A549 (cell line): ENCODE results near the gene MEPCE. TPM values are rescaled to one million over a fixed set of nuclear protein-coding genes. Genes with fewer than 3 reads are reported as not detected.
A peak's percentile ranks its signal among the peaks of the same experiment; 100 is the strongest.

Source experiments
- ATAC-seq, 2 experiments: fragments of 200-7000 bp in 1 of 2; fragments of >200 bp in 1 of 2; cut with Nextera tagmentation in 1 of 2; cut with Tn5 transposase in 1 of 2; 3 replicates each; pipeline versions ENCODE4 v1.8.0 to v1.9.1; 2018 to 2020; ENCODE audit warnings: mild to moderate bottlenecking in 1 of 2, moderate library complexity in 1 of 2
- CTCF ChIA-PET: fragments of 300-600 bp; sonication (Branson Sonifier 250); formaldehyde crosslinking; extraction: SDS; loops from one replicate; lab custom pipeline; 2021; ENCODE audit warnings: antibody characterized with exemption, inconsistent platforms; lab: Yijun Ruan, JAX
- POLR2A ChIA-PET: fragments of 350-600 bp; formaldehyde crosslinking; extraction: SDS; loops from one replicate; lab custom pipeline; 2021; ENCODE audit warnings: antibody characterized with exemption, inconsistent platforms; lab: Yijun Ruan, JAX
- DNase-seq, 2 experiments: peaks; one replicate each; pipeline versions ENCODE4 v3.0.0 to v3.0.0-alpha.2; 2011 to 2016; ENCODE audit warnings: low read depth in 1 of 2, low spot score in 1 of 2
- FAIRE-seq: peaks from 2 replicates; lab custom pipeline; 2011; peaks lifted over from hg19 to GRCh38; lab: Jason Lieb, UNC
- H3K27ac ChIP-seq, 2 experiments: fragments of >200 bp; sonication (Bioruptor Twin); formaldehyde crosslinking; 3 replicates each; pipeline ENCODE4 v1.5.1; 2016 to 2017
- H3K4me1 ChIP-seq: fragments of >200 bp; sonication (Bioruptor Twin); formaldehyde crosslinking; 3 replicates; pipeline ENCODE4 v1.6.1; 2016
- H3K4me2 ChIP-seq: fragments of >200 bp; sonication (Bioruptor Twin); formaldehyde crosslinking; 3 replicates; pipeline ENCODE4 v1.6.1; 2016
- H3K4me3 ChIP-seq: fragments of >200 bp; sonication (Bioruptor Twin); formaldehyde crosslinking; 3 replicates; pipeline ENCODE4 v1.5.1; 2016
- H3K9me3 ChIP-seq: fragments of >200 bp; sonication (Bioruptor Twin); formaldehyde crosslinking; 3 replicates; pipeline ENCODE4 v1.6.1; 2016
- BHLHE40 ChIP-seq: IDR thresholded peaks from 2 replicates; pipeline ENCODE4 v1.6.1; 2012; ENCODE audit warnings: low read depth, low read length, inconsistent platforms
- CBX2 ChIP-seq: fragments of 200-600 bp; sonication (generic); IDR thresholded peaks from 2 replicates; pipeline ENCODE4 v1.6.1; 2016; ENCODE audit warnings: low read depth, mild to moderate bottlenecking, borderline replicate concordance
- CBX8 ChIP-seq: fragments of 200-600 bp; sonication (generic); IDR thresholded peaks from 2 replicates; pipeline ENCODE4 v1.6.1; 2016
- CEBPB ChIP-seq, 2 experiments: fragments of >200 bp in 1 of 2; sonication (Bioruptor Twin) in 1 of 2; formaldehyde crosslinking in 1 of 2; IDR thresholded peaks; 2 replicates each; pipeline ENCODE4 v1.6.1; 2012 to 2016
- CHD2 ChIP-seq: fragments of 150-350 bp; IDR thresholded peaks from 2 replicates; pipeline ENCODE4 v1.6.1; 2014; ENCODE audit warnings: low read length; ENCODE audit not compliant: partially characterized antibody
- CTCF ChIP-seq: fragments of >200 bp; sonication (Bioruptor Twin); formaldehyde crosslinking; IDR thresholded peaks from 3 replicates; pipeline ENCODE4 v1.5.1; 2016
- E2F6 ChIP-seq: IDR thresholded peaks from 2 replicates; pipeline ENCODE4 v1.6.1; 2012; ENCODE audit warnings: low read depth, borderline replicate concordance
- EHMT2 ChIP-seq: fragments of 200-600 bp; sonication (generic); IDR thresholded peaks from 2 replicates; pipeline ENCODE4 v1.6.1; 2016; ENCODE audit warnings: antibody characterized with exemption, low read depth, mild to moderate bottlenecking, moderate library complexity
- ESRRA ChIP-seq: fragments of 150-350 bp; IDR thresholded peaks from 2 replicates; pipeline ENCODE4 v1.6.1; 2014; ENCODE audit warnings: mild to moderate bottlenecking, low read length, borderline replicate concordance
- FOSL2 ChIP-seq, 2 experiments: fragments of 450-650 bp in 1 of 2; fragments of >200 bp in 1 of 2; sonication (Bioruptor Twin) in 1 of 2; formaldehyde crosslinking; IDR thresholded peaks; 2 replicates each; pipeline versions ENCODE4 v1.5.0 to v1.6.1; 2016 to 2020; ENCODE audit warnings: mild to moderate bottlenecking in 1 of 2, moderate library complexity in 1 of 2
- HDAC2 ChIP-seq: fragments of 200-600 bp; sonication (generic); IDR thresholded peaks from 2 replicates; pipeline ENCODE4 v1.6.1; 2016
- HMGXB4 ChIP-seq: fragments of 250-450 bp; sonication (Bioruptor Pico); IDR thresholded peaks from 2 replicates; pipeline ENCODE4 v1.5.0; 2021; ENCODE audit warnings: mild to moderate bottlenecking, moderate library complexity, borderline replicate concordance
- JUNB ChIP-seq: fragments of >200 bp; sonication (Bioruptor Twin); formaldehyde crosslinking; IDR thresholded peaks from 2 replicates; pipeline ENCODE4 v1.6.1; 2016
- KDM1A ChIP-seq: fragments of 200-600 bp; sonication (generic); IDR thresholded peaks from 2 replicates; pipeline ENCODE4 v1.6.1; 2016; ENCODE audit warnings: low read depth, mild to moderate bottlenecking
- MYC ChIP-seq: IDR thresholded peaks from 2 replicates; pipeline ENCODE4 v1.6.1; 2012; ENCODE audit warnings: mild to moderate bottlenecking, inconsistent platforms, low read length, improper control_type of control experiment, borderline replicate concordance
- NR3C1 ChIP-seq: fragments of >200 bp; sonication (Bioruptor Twin); formaldehyde crosslinking; IDR thresholded peaks from 3 replicates; pipeline ENCODE4 v1.6.1; 2017
- RAD21 ChIP-seq, 2 experiments: fragments of >200 bp in 1 of 2; sonication (Bioruptor Twin) in 1 of 2; formaldehyde crosslinking in 1 of 2; IDR thresholded peaks in 1 of 2; conservative IDR thresholded peaks in 1 of 2; 2 replicates in 1 of 2; 3 replicates in 1 of 2; pipeline ENCODE4 v1.6.1; 2012 to 2018; ENCODE audit warnings: inconsistent platforms in 1 of 2
- RCOR1 ChIP-seq: fragments of 150-350 bp; IDR thresholded peaks from 2 replicates; pipeline ENCODE4 v1.6.1; 2014; ENCODE audit warnings: antibody characterized with exemption, low read length, low read depth
- RNF2 ChIP-seq: fragments of 200-600 bp; sonication (generic); IDR thresholded peaks from 2 replicates; pipeline ENCODE4 v1.6.1; 2016; ENCODE audit warnings: low read depth, mild to moderate bottlenecking, antibody characterized with exemption, moderate library complexity, borderline replicate concordance
- SMC3 ChIP-seq: fragments of >200 bp; sonication (Bioruptor Twin); formaldehyde crosslinking; IDR thresholded peaks from 3 replicates; pipeline ENCODE4 v1.6.1; 2018; ENCODE audit warnings: inconsistent platforms
- TP53 ChIP-seq: fragments of 250-450 bp; sonication (Bioruptor Pico); IDR thresholded peaks from 2 replicates; pipeline ENCODE4 v1.5.0; 2021; ENCODE audit warnings: mild to moderate bottlenecking, moderate library complexity
- USF2 ChIP-seq: fragments of 450-650 bp; IDR thresholded peaks from 2 replicates; pipeline ENCODE4 v1.6.1; 2014; ENCODE audit warnings: antibody characterized with exemption
- ZFP36 ChIP-seq: fragments of 450-650 bp; IDR thresholded peaks from 2 replicates; pipeline ENCODE4 v1.6.1; 2014; ENCODE audit warnings: borderline replicate concordance; ENCODE audit not compliant: partially characterized antibody
- ZSCAN20 ChIP-seq: fragments of 250-450 bp; sonication (Bioruptor Pico); IDR thresholded peaks from 2 replicates; pipeline ENCODE4 v1.8.0; 2022; ENCODE audit warnings: mild to moderate bottlenecking, moderate library complexity
- WGBS: methylation state at CpG from one replicate; pipeline ENCODE4 v1.1.6; 2017; ENCODE audit errors: missing lambda C conversion rate; 5-methylcytosine and 5-hydroxymethylcytosine counted together
- polyA plus RNA-seq, 4 experiments: library from polyadenylated mRNA; depleted of rRNA in 3 of 4; stranded (reverse); fragments of >200 nt; fragmentation: RNase III in 1 of 4; extraction: RNeasy Plus Mini Kit Qiagen cat#74134 plus additional on column Dnase treatment in 1 of 4; gene quantifications; 2 replicates in 3 of 4; 3 replicates in 1 of 4; pipeline ENCODE4 v1.2.3, GENCODE V29; 2011 to 2017

MEPCE gene
- polyA plus RNA-seq, 2 of the 4 experiments (the other 2 are of a cell fraction), result 10.0 to 38.4 TPM

- no peak overlapping the region for H3K4me3 ChIP-seq
- no peak for FAIRE-seq
Measured at GRCh38 chr7:100406767-100407166, 22.9 kb upstream of the MEPCE start.

GRCh38 chr7:100407285-100408180 is 22.1 kb upstream of the MEPCE start:
- TF ChIP-seq SMC3 (peak; percentile 42; the same call in 2 of the 3 replicates), NR3C1 (no peak), RAD21 (conservative IDR thresholded peaks at IDR 0.05 in 1 of 2, IDR thresholded peaks at IDR 0.05 in 1 of 2) (peak; percentile 70 to 77), CTCF (peak; percentile 72), ZFP36 (no peak), E2F6 (no peak), MYC (no peak), CHD2 (no peak), FOSL2 (IDR thresholded peaks at IDR 0.05) (no peak), FOSL2 (CRISPR knock-in tag; IDR thresholded peaks at IDR 0.05) (peak; percentile 63)
- ChIA-PET POLR2A (interaction anchor here (1.3 kb wide), 1 partner anchor 22 kb away, joined by 16 read pairs; the partner anchor contains the start of genes MEPCE and ZCWPW1), CTCF (interaction anchor here (0.6 to 3.7 kb wide), 45 partner anchors 10 to 504 kb away, joined by 3 to 48 read pairs (median 4); partner anchors contain the start of genes MEPCE and PPP1R35)
- H3K9me3 ChIP-seq, result no peaks in the 10 kb centered on the region
- H3K27ac ChIP-seq, result no peak overlapping the region
- H3K4me2 ChIP-seq, result no peak overlapping the region
- DNase-seq (peak; percentile 72 to 84), ATAC-seq (peak; percentile 93 to 94), FAIRE-seq (no peak)
- H3K4me3 ChIP-seq, result no peak overlapping the region
- no peaks in the 10 kb centered on the region for H3K4me1 ChIP-seq
- WGBS, result 25% methylated on average over 12 of the region's 12 CpGs

More at GRCh38 chr7:100406767-100407166, 22.9 kb upstream of the MEPCE start:
- TF ChIP-seq HDAC2, result no peak
- TF ChIP-seq BHLHE40, result no peak
- TF ChIP-seq TP53 (CRISPR knock-in tag), result no peak
- TF ChIP-seq, all 56 proteins: peak for 0
- no peak overlapping the region for H3K27ac ChIP-seq
- H3K4me2 ChIP-seq, result no peak overlapping the region
- ChIA-PET CTCF (interaction anchor here (0.6 to 3.7 kb wide), 26 partner anchors 10 to 273 kb away, joined by 3 to 48 read pairs (median 5); partner anchors contain the start of gene PPP1R35), POLR2A (interaction anchor here (1.3 kb wide), 1 partner anchor 22 kb away, joined by 16 read pairs; the partner anchor contains the start of genes MEPCE and ZCWPW1)
- H3K4me1 ChIP-seq, result no peaks in the 10 kb centered on the region
- DNase-seq (no peak), ATAC-seq (no peak; a peak in 2 of 6 replicates)
- no peaks in the 10 kb centered on the region for H3K9me3 ChIP-seq
- 41% methylated on average over 6 of the region's 6 CpGs for WGBS

- Histone ChIP-seq H3K4me1 (no peaks in the 10 kb centered on the region), H3K9me3 (no peaks in the 10 kb centered on the region), H3K27ac (no peak overlapping the region), H3K4me3 (no peak overlapping the region), H3K4me2 (no peak overlapping the region)
- 70% methylated on average over 6 of the region's 6 CpGs for WGBS
- FAIRE-seq (no peak), ATAC-seq (no peak), DNase-seq (no peak)
- ChIA-PET POLR2A (no interaction called here), CTCF (interaction anchor here (0.6 to 2.0 kb wide), 3 partner anchors 10 to 280 kb away, joined by 3 to 5 read pairs (median 4); no protein-coding TSS in a partner anchor)
- TF ChIP-seq RCOR1 (no peak), E2F6 (no peak), KDM1A (no peak), RNF2 (no peak), USF2 (no peak), CEBPB (IDR thresholded peaks at IDR 0.05) (no peak), CBX2 (no peak), CBX8 (no peak), ESRRA (no peak), ZSCAN20 (no peak), EHMT2 (no peak), HMGXB4 (no peak), RAD21 (conservative IDR thresholded peaks at IDR 0.05 in 1 of 2, IDR thresholded peaks at IDR 0.05 in 1 of 2) (no peak), JUNB (no peak), MYC (no peak)
Measured at GRCh38 chr7:100411101-100411500, 18.5 kb upstream of the MEPCE start.
